ENCODE data around the gene RGS12.

The RGS12 gene

DNA sequence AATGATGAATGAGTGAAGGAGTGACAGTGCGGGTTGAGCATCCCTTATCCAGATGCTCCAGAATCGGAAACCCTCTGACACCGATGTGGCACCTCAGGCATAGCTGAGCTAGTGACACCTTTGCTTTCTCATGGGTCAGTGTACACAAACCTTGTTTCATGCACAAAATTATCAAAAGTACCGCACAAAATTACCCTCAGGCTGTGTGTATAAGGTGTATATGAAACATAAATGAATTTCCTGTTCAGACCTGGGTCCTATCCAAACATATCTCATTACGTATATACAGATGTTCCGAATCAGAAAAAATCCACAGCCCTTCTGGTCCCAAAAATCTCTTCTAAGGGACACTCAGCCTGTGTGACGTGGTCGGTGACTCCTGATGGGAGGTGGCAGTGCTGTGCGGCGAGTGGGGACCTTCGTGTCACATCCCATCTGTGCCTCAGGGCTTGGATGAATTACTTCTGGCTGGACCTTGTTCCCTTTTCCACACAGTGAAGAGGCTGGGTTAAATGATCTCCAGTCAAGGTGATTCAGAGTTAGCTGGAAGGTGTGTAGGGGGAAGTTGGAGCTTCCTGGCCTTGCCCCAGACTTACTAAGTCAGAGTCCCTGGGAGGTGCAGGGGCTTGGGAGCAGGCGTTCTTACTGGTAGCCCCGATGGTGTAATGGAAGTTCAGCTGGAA is 18.8 kb downstream of the RGS12 start:
- no peak for DNase-seq

DNA sequence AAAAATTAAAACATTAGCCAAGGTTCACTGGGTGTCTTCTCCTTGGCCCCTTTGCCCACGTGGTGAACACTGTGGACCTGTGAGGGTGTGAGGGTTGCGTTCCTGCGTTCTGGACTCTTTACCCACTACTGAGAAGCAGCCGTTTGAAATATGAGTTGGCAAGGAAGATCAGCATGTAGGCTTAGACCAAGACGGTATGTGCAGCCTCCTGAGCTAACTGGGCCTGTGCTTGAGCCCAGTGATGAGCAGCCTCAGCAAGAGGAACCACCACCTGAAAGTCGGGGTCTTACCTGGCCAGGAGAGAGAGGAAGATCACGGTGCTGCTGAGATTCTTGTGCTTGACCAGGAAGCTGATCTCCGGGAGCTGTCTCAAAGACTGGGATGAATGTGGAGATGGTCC is 19.5 kb downstream of the RGS12 start:
- DNase-seq, result no peak

DNA sequence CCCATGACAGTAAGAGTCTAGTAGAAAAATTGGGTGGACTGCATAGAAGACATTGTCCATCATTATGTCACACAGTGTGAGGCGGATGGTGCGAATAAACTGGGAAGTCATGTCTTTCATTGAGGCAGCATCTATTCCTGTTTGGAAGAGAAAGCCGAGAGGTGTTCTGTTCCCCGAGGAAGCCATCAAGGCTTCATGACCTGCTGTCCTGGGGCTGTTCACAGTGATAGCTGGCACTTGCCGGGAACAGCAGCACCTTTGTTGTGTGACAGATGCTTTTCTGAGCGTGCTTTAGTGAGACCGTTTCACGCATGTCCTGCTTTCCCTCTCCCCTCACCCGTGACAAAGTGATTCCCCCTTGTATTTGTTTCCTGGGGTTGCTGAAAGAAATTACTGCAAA is 20.3 kb downstream of the RGS12 start:
- DNase-seq, result no peak

DNA sequence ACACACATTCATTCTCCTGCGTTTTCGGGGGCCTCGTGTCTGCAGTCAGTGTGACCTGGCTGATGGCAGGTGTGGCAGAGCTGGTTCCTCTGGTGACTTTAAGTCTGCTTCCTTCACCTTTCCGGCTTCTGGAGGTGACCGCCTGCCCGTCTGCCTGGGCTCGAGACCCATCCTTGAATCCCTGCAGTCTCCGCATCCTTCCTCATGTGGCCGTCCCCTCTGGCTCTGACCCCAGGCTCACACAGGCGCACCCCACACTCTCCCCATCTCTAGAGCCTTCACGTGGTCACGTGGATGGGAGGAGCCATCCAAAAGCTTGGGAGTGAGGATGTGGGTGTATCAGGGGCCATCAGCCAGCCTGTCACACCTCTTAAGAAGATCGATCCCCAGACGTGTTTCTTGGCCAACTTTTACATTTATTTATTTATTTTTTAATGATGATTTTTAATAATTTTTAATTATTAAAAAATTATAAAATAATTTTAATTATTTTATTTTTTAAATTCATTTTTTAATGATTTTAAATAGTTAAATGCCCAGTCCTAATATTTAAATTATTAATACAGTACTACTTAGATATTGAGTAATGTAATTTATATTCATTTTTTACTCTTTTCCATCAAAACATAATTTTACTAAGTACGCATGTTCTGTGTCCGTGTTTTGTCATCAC is 20.9 kb downstream of the RGS12 start:
- no peak for DNase-seq

DNA sequence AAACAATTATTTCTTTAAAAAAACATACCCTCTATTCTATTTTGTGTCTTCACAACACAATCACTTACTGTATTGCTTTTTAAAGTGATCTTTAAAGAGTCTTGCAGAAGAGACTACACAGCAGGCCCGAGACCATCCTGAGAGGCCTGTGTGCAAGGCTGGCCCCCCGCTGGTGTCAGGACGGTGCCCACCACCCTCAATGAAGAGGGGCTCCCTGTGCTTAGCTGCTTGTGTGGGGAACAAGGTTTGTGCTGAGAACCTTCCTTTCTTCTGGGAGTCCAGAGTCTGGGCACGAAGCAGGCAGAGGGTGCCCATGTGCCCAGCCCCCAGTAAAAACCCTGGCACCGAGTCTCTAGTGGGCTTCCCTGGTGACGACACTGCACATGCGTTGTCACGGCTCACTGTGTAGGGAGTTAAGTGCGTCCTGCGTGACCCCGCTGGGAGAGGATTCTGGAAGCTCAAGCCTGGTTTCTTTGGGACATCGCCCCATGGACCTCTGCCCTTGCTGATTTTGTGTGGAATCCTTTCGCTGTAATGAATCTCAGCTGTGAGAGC is 22.0 kb downstream of the RGS12 start:
- no peak for DNase-seq

DNA sequence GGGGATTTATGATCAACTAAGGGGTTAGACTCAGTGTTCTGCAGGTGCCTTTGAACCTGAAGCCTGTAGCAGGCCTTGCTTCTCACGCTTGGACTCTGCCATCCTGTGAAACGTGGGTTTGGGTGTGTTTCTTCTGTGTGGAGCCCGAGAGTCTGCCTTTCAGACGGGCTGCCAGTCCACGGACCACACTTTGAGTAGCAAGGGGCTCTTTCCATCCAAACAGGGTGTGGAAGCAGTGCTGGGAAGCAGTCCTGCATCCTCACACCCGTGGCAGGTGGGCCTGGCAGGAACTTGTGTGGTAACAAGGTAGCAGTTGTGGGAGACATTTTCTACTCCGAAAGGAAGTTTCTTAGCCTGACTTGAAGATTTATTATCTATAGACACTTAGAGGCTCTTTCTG is 22.7 kb downstream of the RGS12 start:
- DNase-seq, result no peak

DNA sequence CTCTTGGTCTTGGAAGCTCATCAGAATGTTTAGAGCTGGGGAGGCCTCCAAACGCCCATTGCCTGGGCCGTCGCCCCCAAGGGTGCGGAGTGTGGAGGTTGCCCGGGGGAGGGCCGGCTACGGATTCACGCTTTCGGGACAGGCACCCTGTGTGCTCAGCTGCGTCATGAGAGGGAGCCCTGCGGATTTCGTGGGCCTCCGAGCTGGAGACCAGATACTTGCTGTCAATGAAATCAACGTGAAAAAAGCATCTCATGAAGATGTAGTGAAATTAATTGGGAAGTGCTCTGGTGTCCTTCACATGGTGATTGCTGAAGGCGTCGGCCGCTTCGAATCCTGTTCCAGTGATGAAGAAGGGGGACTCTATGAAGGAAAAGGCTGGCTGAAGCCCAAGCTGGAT is 23.3 kb downstream of the RGS12 start:
- no peak for DNase-seq

DNA sequence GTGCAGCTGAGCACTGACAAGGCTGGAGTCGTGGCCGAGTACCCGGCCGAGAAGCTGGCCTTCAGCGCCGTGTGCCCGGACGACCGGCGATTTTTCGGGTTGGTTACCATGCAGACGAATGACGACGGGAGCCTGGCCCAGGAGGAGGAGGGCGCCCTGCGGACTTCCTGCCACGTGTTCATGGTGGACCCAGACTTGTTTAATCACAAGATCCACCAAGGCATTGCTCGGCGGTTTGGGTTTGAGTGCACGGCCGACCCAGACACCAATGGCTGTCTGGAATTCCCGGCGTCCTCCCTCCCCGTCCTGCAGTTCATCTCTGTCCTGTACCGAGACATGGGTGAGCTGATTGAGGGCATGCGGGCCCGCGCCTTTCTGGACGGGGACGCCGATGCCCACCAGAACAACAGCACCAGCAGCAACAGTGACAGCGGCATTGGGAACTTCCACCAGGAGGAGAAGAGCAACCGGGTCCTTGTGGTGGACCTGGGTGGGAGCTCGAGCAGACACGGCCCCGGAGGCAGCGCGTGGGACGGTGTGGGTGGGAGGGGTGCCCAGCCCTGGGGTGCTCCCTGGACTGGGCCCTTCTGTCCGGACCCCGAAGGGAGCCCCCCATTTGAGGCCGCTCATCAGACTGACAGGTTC is 24.3 kb downstream of the RGS12 start:
- no peak for DNase-seq

DNA sequence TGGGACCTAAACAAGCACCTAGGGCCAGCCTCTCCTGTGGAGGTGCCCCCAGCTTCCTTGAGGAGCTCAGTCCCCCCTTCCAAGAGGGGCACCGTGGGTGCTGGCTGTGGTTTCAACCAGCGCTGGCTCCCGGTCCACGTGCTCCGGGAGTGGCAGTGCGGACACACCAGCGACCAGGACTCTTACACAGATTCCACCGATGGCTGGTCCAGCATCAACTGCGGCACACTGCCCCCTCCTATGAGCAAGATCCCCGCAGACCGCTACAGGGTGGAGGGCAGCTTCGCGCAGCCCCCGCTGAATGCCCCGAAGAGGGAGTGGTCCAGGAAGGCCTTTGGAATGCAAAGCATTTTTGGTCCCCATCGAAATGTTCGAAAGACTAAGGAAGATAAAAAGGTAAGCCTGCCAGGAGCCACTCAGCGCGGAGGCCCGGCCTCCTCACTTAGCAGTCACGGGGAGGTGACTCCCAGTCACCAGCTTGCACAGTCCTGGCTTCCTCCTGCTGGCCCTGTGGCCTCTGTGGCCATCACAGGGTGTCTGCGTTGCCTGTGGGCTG is 24.9 kb downstream of the RGS12 start:
- DNase-seq, result no peak

DNA sequence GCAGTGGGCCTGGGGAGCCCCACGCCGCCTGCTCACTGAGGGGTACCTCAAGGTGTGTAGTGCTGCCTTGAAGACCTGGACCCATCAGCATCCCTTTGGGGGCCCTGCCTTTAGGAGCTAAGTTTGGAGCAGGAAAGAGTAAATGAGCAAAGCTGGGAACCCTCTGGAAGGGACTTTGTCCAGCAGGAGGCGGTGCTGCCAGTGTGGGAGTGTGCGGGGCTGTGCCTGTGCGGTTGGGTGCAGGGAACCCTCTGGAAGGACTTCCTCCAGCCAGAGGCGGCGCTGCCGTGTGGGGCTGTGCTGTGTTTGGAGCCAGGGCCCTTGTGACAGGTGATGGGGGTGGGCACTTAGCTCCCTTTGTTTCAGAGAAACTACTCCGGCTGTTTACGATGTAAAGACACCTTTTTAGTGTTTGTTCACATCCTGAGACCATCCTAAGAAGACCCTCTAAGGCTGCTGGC is 25.8 kb downstream of the RGS12 start:
- DNase-seq, result no peak

DNA sequence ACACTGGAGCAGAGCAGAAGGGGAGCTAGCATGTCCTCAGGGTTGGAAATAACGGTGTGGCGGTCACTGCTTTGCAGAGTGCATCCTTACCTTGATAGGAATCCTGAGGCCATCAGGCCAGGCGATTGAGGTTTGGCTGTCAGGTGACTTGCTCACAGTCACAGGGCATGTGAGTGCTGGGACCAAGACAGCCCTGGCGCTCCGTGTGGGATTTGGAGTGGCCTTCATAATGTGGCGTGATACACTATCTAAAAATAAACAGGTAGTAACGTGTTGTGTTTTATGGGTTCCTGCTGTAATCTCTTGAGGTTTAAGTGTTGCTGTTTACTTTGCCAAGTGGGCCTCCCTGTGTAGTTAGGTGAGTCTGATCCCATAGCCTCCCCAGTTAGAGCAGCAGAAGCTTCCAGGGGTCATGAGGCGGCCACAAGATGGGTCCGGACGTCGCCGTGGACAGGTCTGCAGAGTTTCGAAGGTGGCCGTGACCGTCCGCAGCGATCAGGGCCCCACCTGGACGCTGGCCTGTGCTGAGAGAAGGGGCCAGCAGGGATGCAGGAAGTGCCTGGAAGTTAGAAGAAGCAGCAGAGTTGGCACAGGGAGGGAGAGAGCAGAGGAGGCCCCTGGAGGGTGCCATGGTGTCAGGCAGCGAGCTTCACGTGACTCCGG is 27.7 kb downstream of the RGS12 start:
- no peak for DNase-seq

DNA sequence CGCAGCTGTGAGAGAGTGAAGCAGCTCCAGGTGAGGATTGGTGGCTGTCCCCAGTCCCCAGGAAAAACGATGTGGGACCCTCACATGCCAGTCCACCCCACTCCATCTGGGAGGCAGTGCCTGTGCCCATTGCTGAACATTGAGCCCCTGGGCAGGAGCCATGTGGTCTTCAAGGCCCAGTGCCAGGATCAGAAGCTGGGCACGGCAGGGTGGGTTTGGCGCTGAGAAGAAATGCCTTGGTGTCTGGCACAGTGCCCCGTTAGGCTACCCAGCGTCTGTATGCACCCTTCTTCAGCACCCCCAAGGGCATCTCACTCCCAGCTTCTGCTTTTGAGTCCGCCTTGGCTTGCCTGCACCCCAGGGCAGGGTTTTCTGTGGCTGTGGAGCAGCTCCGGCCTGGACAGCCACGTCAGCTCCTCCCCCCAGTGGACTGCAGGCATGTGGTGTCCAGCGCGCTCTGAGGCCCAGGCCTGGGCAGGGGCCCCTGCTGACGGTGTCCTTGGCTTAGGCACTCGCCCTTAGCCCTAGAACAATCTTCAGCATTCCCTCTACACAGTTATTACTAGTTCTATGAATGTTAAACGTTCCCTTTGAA is 28.6 kb downstream of the RGS12 start:
- DNase-seq, result no peak

DNA sequence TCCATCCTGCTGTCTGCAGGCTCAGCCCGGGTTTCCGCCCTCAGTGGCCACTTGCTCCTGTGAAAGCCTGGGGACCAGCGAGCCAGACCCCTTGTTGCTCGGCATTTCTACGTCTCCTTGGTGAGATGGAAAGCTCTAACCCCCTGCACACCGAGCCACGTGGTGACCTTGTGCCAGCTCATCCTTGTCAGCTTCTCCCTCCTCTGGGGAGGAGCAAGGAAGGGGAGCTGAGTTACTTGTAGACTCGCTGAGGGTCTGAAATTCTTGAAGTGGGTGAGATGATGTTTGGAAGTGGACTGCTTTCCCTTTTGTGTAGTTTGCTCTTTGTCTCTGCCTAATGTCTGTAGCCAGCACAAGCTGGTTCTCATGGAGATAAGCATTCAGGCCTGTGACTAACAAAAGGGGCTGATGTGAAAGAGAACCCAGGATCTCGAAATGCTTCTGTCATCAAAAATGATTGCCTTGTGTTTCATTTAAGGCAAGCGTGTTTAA is 29.3 kb downstream of the RGS12 start:
- no peak for DNase-seq

DNA sequence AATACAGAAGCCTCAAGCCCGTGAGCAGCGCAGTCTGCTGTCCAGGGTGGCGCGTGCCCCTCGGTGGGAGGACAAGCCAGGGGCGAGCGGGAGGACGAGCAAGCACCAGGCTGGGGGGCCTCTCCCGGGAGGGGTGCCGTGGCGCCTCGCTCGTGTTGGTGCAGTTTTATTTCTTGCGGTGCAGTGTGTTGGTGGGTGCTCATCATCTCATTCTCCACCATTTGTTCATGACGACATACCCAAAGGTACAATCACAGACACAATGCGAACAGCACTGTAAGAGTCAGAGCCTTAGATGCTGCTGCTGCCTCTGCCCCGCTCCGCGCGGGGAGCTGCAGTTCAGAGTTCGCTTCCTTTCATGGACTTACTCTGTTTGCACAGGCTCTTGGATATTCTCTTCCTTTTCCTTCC is 30.3 kb downstream of the RGS12 start:
- DNase-seq, result no peak

DNA sequence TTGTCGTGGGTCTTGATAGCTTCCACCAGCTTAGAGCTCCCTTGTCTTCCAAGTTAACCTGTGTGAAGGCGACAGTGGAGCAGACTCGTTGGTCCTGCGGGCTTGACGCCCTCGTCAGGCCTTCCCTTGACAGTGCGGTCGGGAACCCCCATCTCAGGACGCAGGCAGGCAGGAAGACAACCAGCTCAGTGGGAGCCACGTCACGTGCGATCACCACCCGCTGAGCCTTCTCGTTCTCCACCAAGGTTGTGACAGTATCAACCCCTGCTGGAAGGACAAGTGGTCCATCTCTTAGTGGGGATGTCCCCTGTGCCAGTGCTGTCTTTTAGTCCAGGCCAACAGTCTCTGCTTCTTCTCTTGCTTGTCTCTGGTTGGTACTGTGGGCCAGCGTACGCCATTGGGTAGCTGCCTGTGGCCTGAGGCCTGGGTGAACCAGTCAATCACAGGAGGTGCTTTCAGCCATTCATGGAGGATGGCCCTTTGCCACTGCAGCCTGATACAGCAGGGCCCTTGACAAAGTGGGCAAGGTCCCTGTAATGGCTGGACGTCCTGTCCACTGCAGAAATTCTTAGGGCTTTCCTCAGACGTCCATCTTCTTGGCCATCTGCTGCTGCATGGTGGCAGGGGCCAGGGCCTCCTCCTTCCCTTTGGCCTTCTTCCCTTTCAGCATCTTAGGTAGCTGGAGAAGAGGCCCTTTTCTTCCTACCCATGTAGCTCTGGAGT is 31.4 kb downstream of the RGS12 start:
- no peak for DNase-seq

DNA sequence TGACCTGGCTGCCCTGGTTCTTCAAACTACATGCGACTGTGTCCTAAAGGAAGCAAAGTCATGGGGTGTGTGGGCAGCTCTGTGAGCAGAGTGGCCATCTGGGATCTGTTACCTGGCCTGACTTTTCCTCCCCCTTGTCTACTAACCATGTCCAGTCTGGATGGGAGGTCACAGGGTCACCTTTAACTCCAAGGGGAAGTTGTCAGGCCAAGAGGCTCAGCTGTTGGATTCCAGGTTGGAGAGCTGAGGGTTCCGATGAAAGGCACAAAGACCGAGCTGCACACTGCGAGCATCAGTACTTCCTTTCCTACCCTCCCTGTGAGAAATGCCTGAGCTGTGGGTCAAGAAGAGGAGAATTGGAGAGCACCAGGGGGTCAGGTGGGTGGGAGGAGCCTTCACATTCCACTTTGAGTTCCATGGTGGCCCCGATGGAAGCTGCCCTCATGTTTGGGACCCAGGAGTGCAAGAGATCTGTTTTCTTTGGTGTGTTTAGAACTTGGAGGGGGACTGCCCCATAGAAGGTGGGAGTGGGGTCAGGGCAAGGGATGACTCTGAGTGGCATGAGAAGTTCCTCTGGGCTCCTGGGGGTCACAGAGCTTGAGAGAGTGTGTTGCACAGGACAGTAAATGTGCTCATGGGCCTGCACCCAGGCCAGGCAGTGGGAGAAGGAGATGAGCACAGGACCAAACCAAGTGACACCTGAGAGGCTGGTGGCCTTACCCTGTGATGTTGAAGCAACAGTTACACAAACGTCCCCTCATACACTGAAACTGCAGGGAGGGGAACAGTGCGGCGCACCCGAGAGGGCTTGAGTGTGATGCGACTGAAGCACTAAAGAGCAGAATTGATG is 36.2 kb downstream of the RGS12 start:
- no peak for DNase-seq

DNA sequence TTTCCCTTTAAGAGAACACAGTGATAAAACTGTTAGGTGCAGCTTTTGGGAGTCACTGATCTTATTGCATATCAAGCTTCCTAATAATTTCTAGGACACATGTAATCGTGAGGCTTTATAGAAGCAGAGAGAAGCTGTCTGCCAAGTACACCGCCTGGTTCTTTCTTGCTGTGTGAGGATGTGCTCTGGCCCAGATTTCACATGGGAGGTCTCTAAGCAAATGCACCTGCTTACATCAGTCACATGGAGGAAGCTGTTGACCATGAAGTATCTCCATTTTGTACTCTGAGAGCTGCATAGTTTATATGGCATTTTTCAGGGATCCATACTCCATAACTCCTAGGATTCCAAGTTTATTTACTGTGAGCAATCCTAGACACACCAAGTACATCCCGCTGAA is 37.1 kb downstream of the RGS12 start:
- no peak for DNase-seq

DNA sequence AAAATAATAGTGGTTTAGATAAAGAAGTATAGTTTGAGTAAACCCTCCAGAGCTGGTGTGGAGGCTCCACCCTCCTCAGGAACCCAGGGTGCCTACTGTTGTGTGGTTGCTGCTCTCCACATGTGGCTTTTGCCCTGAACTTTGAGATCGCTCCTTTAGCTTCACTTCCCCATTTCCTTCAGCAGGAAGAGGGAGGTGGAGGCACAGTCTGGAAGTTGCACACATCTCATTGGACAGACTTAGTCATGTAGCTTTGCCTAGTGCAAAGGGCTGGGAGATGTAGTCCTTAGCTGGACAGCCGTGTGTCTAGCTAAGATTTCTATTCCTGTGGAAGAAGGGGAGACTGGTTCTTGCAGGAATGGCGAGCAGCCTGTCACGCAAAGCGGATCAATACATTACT is 37.9 kb downstream of the RGS12 start:
- no peak for DNase-seq

DNA sequence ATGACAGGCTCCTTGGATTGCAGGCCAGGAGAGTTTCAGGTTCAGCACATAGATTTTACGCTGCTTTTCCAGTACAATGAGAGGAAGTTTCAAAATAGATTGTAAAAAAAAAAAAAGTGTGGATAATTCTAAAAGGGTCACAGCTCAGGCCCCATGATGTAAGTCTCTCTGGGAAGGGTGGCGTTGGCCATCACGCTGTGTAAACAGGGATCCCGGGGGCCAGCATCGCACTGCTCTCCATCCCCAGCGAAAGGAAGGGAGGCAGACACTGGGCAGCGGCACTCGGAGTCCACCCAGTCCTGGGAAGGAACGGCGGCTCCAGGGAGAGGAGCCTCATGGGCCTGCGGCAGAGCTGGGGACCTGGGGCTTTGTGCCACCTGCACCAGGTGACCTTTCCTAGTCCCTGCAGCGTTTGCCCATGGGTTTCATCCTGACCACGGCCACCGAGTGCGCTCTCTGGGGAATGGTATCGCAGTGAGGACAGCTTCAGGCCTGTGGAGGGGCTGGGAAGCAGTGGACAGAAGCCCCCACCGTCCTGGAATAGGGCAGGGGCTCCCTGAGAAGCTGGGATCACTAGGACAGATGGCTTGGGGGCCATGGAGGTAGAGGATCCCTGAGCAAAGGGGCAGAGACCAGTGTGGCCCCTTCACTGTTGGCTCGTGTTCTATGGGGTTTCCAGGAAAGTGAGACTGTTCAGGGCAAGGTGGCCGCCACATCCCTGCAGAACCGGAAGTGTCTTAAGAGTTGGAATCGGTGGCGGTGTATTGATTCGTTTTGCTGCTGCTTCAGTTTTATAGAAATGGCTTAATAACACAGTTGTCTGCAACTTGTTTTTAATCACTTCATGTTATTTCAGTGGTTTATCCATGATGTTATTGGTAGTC is 38.9 kb downstream of the RGS12 start:
- DNase-seq, result no peak

DNA sequence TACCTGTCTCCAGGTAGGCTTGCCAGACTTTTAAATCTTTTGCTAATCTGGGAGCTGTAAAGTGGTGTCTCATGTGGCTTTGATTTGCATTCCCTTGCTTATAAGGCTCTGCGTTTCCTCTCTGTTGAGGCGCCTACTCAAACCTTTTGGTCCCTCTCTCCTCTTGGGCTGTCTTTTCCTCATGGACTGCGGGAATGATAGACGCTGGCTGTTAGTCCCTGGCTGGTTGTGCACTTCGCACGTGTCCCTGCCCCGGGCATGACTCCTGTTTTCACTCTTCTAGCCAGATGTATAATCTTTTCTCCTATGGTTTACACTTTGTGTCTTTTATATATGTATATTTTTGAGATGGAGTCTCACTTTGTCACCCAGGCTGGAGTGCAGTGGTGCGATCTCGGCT is 39.7 kb downstream of the RGS12 start:
- no peak for DNase-seq

Data from CD4-positive, alpha-beta T cell treated with Interleukin-21 for 1 hour (primary cell).